H9 (cell line): ENCODE measurements around the gene PPP2R3B. TPM values are rescaled to one million over a fixed set of nuclear protein-coding genes. Genes with fewer than 3 reads are reported as not detected.
A peak's percentile ranks its signal among the peaks of the same experiment; 100 is the strongest.

Experiments used
- DNase-seq: peaks from one replicate; pipeline ENCODE4 v3.0.0-alpha.2; 2017
- H2AFZ ChIP-seq: one replicate; pipeline ENCODE4 v1.6.1; 2013; ENCODE audit warnings: mild to moderate bottlenecking, low read length, control low read depth, moderate library complexity
- H2AK5ac ChIP-seq: 2 replicates; pipeline ENCODE4 v1.6.1; 2013; ENCODE audit warnings: low read length, control low read depth, mixed read lengths; ENCODE audit not compliant: insufficient read length
- H2BK120ac ChIP-seq: one replicate; pipeline ENCODE4 v1.6.1; 2013; ENCODE audit warnings: low read depth, mild to moderate bottlenecking, low read length, control low read depth, inconsistent platforms; ENCODE audit not compliant: poor library complexity, severe bottlenecking
- H2BK12ac ChIP-seq: 2 replicates; pipeline ENCODE4 v1.6.1; 2013; ENCODE audit warnings: low read length, control low read depth, mixed read lengths, low read depth; ENCODE audit not compliant: insufficient read length
- H2BK15ac ChIP-seq: 2 replicates; pipeline ENCODE4 v1.6.1; 2013; ENCODE audit warnings: low read depth, low read length, control low read depth
- H2BK20ac ChIP-seq: one replicate; pipeline ENCODE4 v1.6.1; 2013; ENCODE audit warnings: low read depth, mild to moderate bottlenecking, low read length, control low read depth, inconsistent platforms; ENCODE audit not compliant: poor library complexity, severe bottlenecking
- H2BK5ac ChIP-seq: 2 replicates; pipeline ENCODE4 v1.6.1; 2013; ENCODE audit warnings: low read length, control low read depth, mixed read lengths; ENCODE audit not compliant: insufficient read length
- H3K14ac ChIP-seq: 2 replicates; pipeline ENCODE4 v1.6.1; 2013; ENCODE audit warnings: low read length, control low read depth; ENCODE audit not compliant: insufficient read depth
- H3K18ac ChIP-seq: 2 replicates; pipeline ENCODE4 v1.6.1; 2013; ENCODE audit warnings: low read depth, mild to moderate bottlenecking, mixed read lengths, low read length, control low read depth; ENCODE audit not compliant: insufficient read length
- H3K23ac ChIP-seq: 2 replicates; pipeline ENCODE4 v1.6.1; 2013; ENCODE audit warnings: low read length, control low read depth, mixed read lengths, low read depth; ENCODE audit not compliant: insufficient read length
- H3K23me2 ChIP-seq: 2 replicates; pipeline ENCODE4 v1.6.1; 2013; ENCODE audit warnings: low read depth, mild to moderate bottlenecking, mixed read lengths, low read length, control low read depth; ENCODE audit not compliant: insufficient read length, poor library complexity, severe bottlenecking
- H3K27ac ChIP-seq: 2 replicates; pipeline ENCODE4 v1.5.1; 2013; ENCODE audit warnings: low read length, control low read depth, mixed read lengths, low read depth; ENCODE audit not compliant: insufficient read length
- H3K27me3 ChIP-seq: 2 replicates; pipeline ENCODE4 v1.6.1; 2013; ENCODE audit warnings: low read length, control low read depth, inconsistent platforms; ENCODE audit not compliant: insufficient read depth
- H3K4ac ChIP-seq: 2 replicates; pipeline ENCODE4 v1.6.1; 2013; ENCODE audit warnings: low read depth, mild to moderate bottlenecking, control low read depth, inconsistent platforms, low read length, moderate library complexity
- H3K4me1 ChIP-seq: 2 replicates; pipeline ENCODE4 v1.6.1; 2013; ENCODE audit warnings: low read length, control low read depth, inconsistent platforms; ENCODE audit not compliant: insufficient read depth
- H3K4me2 ChIP-seq: 2 replicates; pipeline ENCODE4 v1.6.1; 2013; ENCODE audit warnings: low read length, control low read depth, mixed read lengths; ENCODE audit not compliant: insufficient read length, insufficient read depth
- H3K56ac ChIP-seq: 2 replicates; pipeline ENCODE4 v1.6.1; 2013; ENCODE audit warnings: low read depth, mild to moderate bottlenecking, mixed read lengths, low read length, control low read depth; ENCODE audit not compliant: insufficient read length
- H3K79me1 ChIP-seq: 2 replicates; pipeline ENCODE4 v1.6.1; 2013; ENCODE audit warnings: low read depth, mild to moderate bottlenecking, moderate library complexity, low read length, control low read depth, inconsistent platforms; ENCODE audit not compliant: insufficient read depth, poor library complexity, severe bottlenecking
- H3K79me2 ChIP-seq: 2 replicates; pipeline ENCODE4 v1.6.1; 2013; ENCODE audit warnings: low read length, control low read depth, inconsistent platforms; ENCODE audit not compliant: insufficient read depth
- H3K9ac ChIP-seq: 2 replicates; pipeline ENCODE4 v1.6.1; 2013; ENCODE audit warnings: low read length, control low read depth, mixed read lengths; ENCODE audit not compliant: insufficient read length; ENCODE audit errors: extremely low read depth
- H3K9me3 ChIP-seq: one replicate; pipeline ENCODE4 v1.6.1; 2013; ENCODE audit warnings: low read depth, low read length, inconsistent platforms; ENCODE audit not compliant: control insufficient read depth
- H3T11ph ChIP-seq: one replicate; pipeline ENCODE4 v1.6.1; 2013; ENCODE audit warnings: mild to moderate bottlenecking, low read length, control low read depth, inconsistent platforms
- H4K20me1 ChIP-seq: one replicate; pipeline ENCODE4 v1.6.1; 2013; ENCODE audit not compliant: control insufficient read depth, insufficient read length, insufficient read depth
- H4K5ac ChIP-seq: 2 replicates; pipeline ENCODE4 v1.6.1; 2013; ENCODE audit warnings: low read depth, mild to moderate bottlenecking, mixed read lengths, low read length, control low read depth; ENCODE audit not compliant: insufficient read length
- H4K8ac ChIP-seq: replicated peaks from 2 replicates; pipeline ENCODE4 v1.6.1; 2013; ENCODE audit warnings: low read length, control low read depth, mixed read lengths, low read depth; ENCODE audit not compliant: insufficient read length
- H4K91ac ChIP-seq: 2 replicates; pipeline ENCODE4 v1.6.1; 2013; ENCODE audit warnings: low read depth, mild to moderate bottlenecking, moderate library complexity, mixed read lengths, low read length, control low read depth; ENCODE audit not compliant: insufficient read length
- H3K27ac Mint-ChIP-seq, 3 experiments: 2 replicates in 2 of 3; 3 replicates in 1 of 3; pipeline ENCODE4 v1.8.0; 2020 to 2021; ENCODE audit warnings: mixed read lengths in 3 of 3, mild to moderate bottlenecking in 1 of 3, moderate library complexity in 1 of 3
- H3K27me3 Mint-ChIP-seq: 2 replicates; pipeline ENCODE4 v1.8.0; 2021; ENCODE audit warnings: low read depth, mild to moderate bottlenecking, moderate library complexity, mixed read lengths
- H3K36me3 Mint-ChIP-seq, 3 experiments: 2 replicates in 2 of 3; 3 replicates in 1 of 3; pipeline ENCODE4 v1.8.0; 2020 to 2021; ENCODE audit warnings: low read depth in 3 of 3, mixed read lengths in 3 of 3; ENCODE audit not compliant: insufficient read depth in 1 of 3
- H3K4me1 Mint-ChIP-seq, 2 experiments: 2 replicates each; pipeline ENCODE4 v1.8.0; 2020; ENCODE audit warnings: mixed read lengths in 2 of 2
- H3K4me3 Mint-ChIP-seq, 2 experiments: 2 replicates in 1 of 2; 3 replicates in 1 of 2; pipeline ENCODE4 v1.8.0; 2020 to 2021; ENCODE audit warnings: mild to moderate bottlenecking in 2 of 2, mixed read lengths in 2 of 2, moderate library complexity in 1 of 2
- H3K9me3 Mint-ChIP-seq, 2 experiments: 2 replicates in 1 of 2; 3 replicates in 1 of 2; pipeline ENCODE4 v1.8.0; 2020; ENCODE audit warnings: mild to moderate bottlenecking in 2 of 2, mixed read lengths in 2 of 2, moderate library complexity in 1 of 2
- CTCF ChIP-seq: fragments of 200-600 bp; sonication (generic); conservative IDR thresholded peaks from 3 replicates; pipeline ENCODE4 v1.8.0; 2021; ENCODE audit warnings: antibody characterized with exemption, mild to moderate bottlenecking
- WGBS: extraction: QIAGEN DNeasy Blood & Tissue Kit; methylation state at CpG from one replicate; pipeline ENCODE4 v1.1.7; 2013; ENCODE audit warnings: missing lambda C conversion rate, low lambda C conversion rate, mixed read lengths; ENCODE audit not compliant: insufficient read length; ENCODE audit errors: extremely low coverage; 5-methylcytosine and 5-hydroxymethylcytosine counted together
- total RNA-seq: library from RNA; stranded (reverse); gene quantifications from 2 replicates; pipeline ENCODE4 v1.2.1, GENCODE V29; 2021

Gene PPP2R3B
- total RNA-seq, 1 experiment from 2014 or later, result 72.1 TPM

- H3K27ac Mint-ChIP-seq, result peak overlapping the region in 1 of 3 experiments; percentile 29; a peak in 2 of 7 replicates
- Histone ChIP-seq H2BK12ac (no peak overlapping the region), H3K18ac (no peak overlapping the region), H3K79me1 (peaks cover 10% of the 10 kb centered on the region), H3K4me1 (no peaks in the 10 kb centered on the region), H2AFZ (no peak overlapping the region), H2BK5ac (no peak overlapping the region), H2BK120ac (no peak overlapping the region), H3K27me3 (no peaks in the 10 kb centered on the region), H3K4me2 (no peak overlapping the region), H3K79me2 (peaks cover 3% of the 10 kb centered on the region; the same call in 1 of the 2 replicates), H2BK15ac (no peak overlapping the region; the same call in 1 of the 2 replicates), H4K5ac (no peak overlapping the region), H3K56ac (no peak overlapping the region), H3K23ac (no peak overlapping the region), H3T11ph (no peak overlapping the region), H4K91ac (no peak overlapping the region), H3K9me3 (no peaks in the 10 kb centered on the region), H2AK5ac (no peak overlapping the region), H3K23me2 (no peaks in the 10 kb centered on the region), H4K8ac (no peak overlapping the region), H3K9ac (no peak overlapping the region), H2BK20ac (no peak overlapping the region), H3K4ac (no peak overlapping the region), H3K27ac (no peak overlapping the region), H3K14ac (no peak overlapping the region), H4K20me1 (peaks cover 2% of the 10 kb centered on the region)
- DNase-seq, result no peak
- H3K36me3 Mint-ChIP-seq, result peaks cover 36 to 52% (median 44%) of the 10 kb centered on the region in 3 experiments
- H3K4me1 Mint-ChIP-seq, result peaks cover under 1 to 5% of the 10 kb centered on the region in 2 experiments; a peak in 3 of 4 replicates
- 0 out of 5 replicates have a peak, but pooled peaks cover 0 to 3% of the 10 kb centered on the region in 2 experiments for H3K9me3 Mint-ChIP-seq
- WGBS, result no CpG with 5 or more reads among the region's 37 CpGs
- H3K27me3 Mint-ChIP-seq, result no peaks in the 10 kb centered on the region
- no peak for TF ChIP-seq CTCF
- H3K4me3 Mint-ChIP-seq, result no peak overlapping the region
Observed at GRCh38 chrX:363621-364375, 22.9 kb downstream of the PPP2R3B start.
